ENCODE data around the gene YBX2. TPM values are rescaled to one million over a fixed set of nuclear protein-coding genes. Genes with fewer than 3 reads are reported as not detected.
A peak's percentile ranks its signal among the peaks of the same experiment; 100 is the strongest.

Gene YBX2
- total and polyA plus RNA-seq, 2 donors (not counting 1 experiment from before 2014, with no cell fraction given): 0.15 to 0.22 TPM

DNA sequence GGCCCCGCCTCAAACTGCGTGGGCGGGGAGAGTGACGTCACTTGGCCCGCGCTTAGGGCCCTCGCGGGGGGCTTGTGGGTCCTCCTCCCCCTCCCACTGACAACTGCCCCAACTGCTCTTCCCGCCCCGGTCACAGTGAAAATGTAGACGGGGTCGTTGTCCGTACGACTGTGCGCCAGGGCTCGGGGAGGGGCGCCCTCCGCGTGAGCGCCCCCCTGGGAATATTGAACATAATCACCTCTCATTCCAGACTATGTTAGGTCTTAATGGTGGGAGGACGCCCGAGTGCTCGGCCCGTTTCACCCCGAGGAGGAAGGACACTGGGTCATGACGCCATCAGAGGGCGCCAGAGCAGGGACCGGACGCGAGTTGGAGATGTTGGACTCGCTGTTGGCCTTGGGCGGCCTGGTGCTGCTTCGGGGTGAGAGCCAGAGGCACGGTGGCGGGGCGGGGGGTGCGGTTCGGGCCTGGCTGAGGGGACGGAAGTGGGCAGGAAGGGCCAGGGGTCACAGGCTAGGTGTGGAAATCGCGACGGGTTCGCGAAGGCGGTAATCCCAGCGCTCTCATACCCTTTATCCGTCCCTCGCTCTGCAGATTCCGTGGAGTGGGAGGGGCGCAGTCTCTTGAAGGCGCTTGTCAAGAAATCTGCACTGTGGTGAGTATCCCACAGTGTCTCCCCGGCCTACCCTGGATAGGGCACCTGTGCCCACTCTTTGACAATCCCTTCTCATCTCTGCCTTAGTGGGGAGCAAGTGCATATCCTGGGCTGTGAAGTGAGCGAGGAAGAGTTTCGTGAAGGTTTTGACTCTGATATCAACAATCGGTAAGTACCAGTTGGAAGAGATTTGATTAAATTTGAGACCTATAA, 42.0 kb downstream of the YBX2 start, which contains the start of gene ELP5:
TSS of gene ELP5 (plus strand) at position 40 of the 868 bp plus-strand sequence. CDS start at position 376, 336 bp downstream.
- Histone ChIP-seq H3K36me3 (replicated peaks in 1 of 2; ENCODE audit: control extremely low read depth in 1 of 2, control insufficient read depth in 1 of 2, extremely low read depth in 1 of 2, insufficient read depth in 2 of 2, low read length in 1 of 2) (peaks cover 6 to 33% of the 10 kb centered on the region in 2 experiments), H3K9me3 (ENCODE audit: control extremely low read depth in 1 of 3, control insufficient read depth in 2 of 3, insufficient read depth in 1 of 3, low read length in 2 of 3) (no peaks in the 10 kb centered on the region), H3K4me2 (replicated peaks; ENCODE audit: low read depth, low read length, poor library complexity, severe bottlenecking) (peak within 1 kb of the TSS; percentile 99), H3K79me2 (ENCODE audit: control insufficient read depth, insufficient read depth, low read length) (peaks cover 52% of the 10 kb centered on the region), H2AFZ (ENCODE audit: insufficient read depth, low read depth, low read length, poor library complexity, severe bottlenecking) (peak within 1 kb of the TSS; percentile 86), H4K20me1 (ENCODE audit: control insufficient read depth, insufficient read depth, low read length, poor library complexity, severe bottlenecking) (peaks cover 11% of the 10 kb centered on the region), H3K27me3 (replicated peaks in 1 of 4; ENCODE audit: control extremely low read depth in 1 of 4, control insufficient read depth in 3 of 4, insufficient read depth in 4 of 4, low read length in 3 of 4) (no peaks in the 10 kb centered on the region), H3K4me1 (ENCODE audit: control insufficient read depth in 2 of 2, insufficient read depth in 2 of 2, low read length in 2 of 2) (peaks cover 30 to 33% of the 10 kb centered on the region in 2 donors), H3K27ac (ENCODE audit: low read length in 2 of 2) (peak within 1 kb of the TSS; percentile 98 to 100), H3K9ac (ENCODE audit: low read length) (peak within 1 kb of the TSS; percentile 94), H3K4me3 (ENCODE audit: control extremely low read depth in 1 of 5, extremely low read depth in 1 of 5, insufficient read depth in 1 of 5, low read depth in 2 of 5, low read length in 4 of 5) (peak within 1 kb of the TSS; percentile 69 to 90 (median 78))
- intact Hi-C loops (cut with micrococcal nuclease): loop anchor here (1.0 to 5.0 kb wide), 10 partner anchors 38 to 605 kb away; partner anchors contain the start of genes CYB5D1, EIF5A, NAA38 and NEURL4
- under 1% methylated on average over 47 of the region's 55 CpGs for WGBS (ENCODE audit: insufficient coverage)
- ATAC-seq (ENCODE audit: low read depth): peak; percentile 64
- TF ChIP-seq, protein P1, sequence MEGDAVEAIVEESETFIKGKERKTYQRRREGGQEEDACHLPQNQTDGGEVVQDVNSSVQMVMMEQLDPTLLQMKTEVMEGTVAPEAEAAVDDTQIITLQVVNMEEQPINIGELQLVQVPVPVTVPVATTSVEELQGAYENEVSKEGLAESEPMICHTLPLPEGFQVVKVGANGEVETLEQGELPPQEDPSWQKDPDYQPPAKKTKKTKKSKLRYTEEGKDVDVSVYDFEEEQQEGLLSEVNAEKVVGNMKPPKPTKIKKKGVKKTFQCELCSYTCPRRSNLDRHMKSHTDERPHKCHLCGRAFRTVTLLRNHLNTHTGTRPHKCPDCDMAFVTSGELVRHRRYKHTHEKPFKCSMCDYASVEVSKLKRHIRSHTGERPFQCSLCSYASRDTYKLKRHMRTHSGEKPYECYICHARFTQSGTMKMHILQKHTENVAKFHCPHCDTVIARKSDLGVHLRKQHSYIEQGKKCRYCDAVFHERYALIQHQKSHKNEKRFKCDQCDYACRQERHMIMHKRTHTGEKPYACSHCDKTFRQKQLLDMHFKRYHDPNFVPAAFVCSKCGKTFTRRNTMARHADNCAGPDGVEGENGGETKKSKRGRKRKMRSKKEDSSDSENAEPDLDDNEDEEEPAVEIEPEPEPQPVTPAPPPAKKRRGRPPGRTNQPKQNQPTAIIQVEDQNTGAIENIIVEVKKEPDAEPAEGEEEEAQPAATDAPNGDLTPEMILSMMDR (IDR thresholded peaks at IDR 0.05): no peak
- TF ChIP-seq EZH2 (IDR thresholded peaks at IDR 0.05; ENCODE audit: borderline replicate concordance, insufficient read depth, low read depth, low read length, poor library complexity, severe bottlenecking): no peak
- Mint-ChIP-seq H3K27me3 (no peaks in the 10 kb centered on the region), H3K4me1 (peaks cover 44% of the 10 kb centered on the region), H3K9me3 (ENCODE audit: insufficient read depth) (no peaks in the 10 kb centered on the region), H3K27ac (peak within 1 kb of the TSS; percentile 100), H3K4me3 (peak within 1 kb of the TSS; percentile 98)
- peak; percentile 100 for DNase-seq
- CTCF ChIA-PET: interaction anchor here (0.8 to 1.6 kb wide), 3 partner anchors 11 to 44 kb away, joined by 3 to 6 read pairs (median 3); partner anchors contain the start of gene PHF23
- POLR2A ChIA-PET: interaction anchor here (0.8 to 3.6 kb wide), 5 partner anchors 10 to 375 kb away, joined by 3 to 26 read pairs (median 7); partner anchors contain the start of genes ACADVL, DLG4, GABARAP and NEURL4

Measured in B cell (primary cell).